ENCODE results near the gene USPL1. TPM values are rescaled to one million over a fixed set of nuclear protein-coding genes. Genes with fewer than 3 reads are reported as not detected.

Gene USPL1
- total and polyA plus RNA-seq, 3 donors from 2014 or later = 36.0 to 52.0 (median 36.4) TPM

GRCh38 chr13:30615481-30615865, 2.2 kb upstream of the USPL1 start:
- intact Hi-C loops (cut with DNase I; ENCODE audit: low total_unique reads) = loop anchor here (10.0 kb wide), 1 partner anchor 151 kb away; the partner anchor contains the start of gene HMGB1
- peaks cover 22% of the 10 kb centered on the region for H3K4me1 ChIP-seq
- 4% methylated on average over 4 of the region's 4 CpGs for WGBS, 2 donors

GRCh38 chr13:30615866-30616541, 1.7 kb upstream of the USPL1 start:
- peaks cover 25% of the 10 kb centered on the region for H3K4me1 ChIP-seq
- intact Hi-C loops (cut with DNase I; ENCODE audit: low total_unique reads) = loop anchor here (10.0 kb wide), 1 partner anchor 151 kb away; the partner anchor contains the start of gene HMGB1
- 0 to 1% methylated on average over 7 of the region's 7 CpGs for WGBS, 2 donors
- no peak for DNase-seq
- H3K9me3 ChIP-seq = no peaks in the 10 kb centered on the region
- peak overlapping the region; percentile 99 to 100 for H3K27ac ChIP-seq
- peak overlapping the region; percentile 90 to 97 for H3K4me3 ChIP-seq
- no peaks in the 10 kb centered on the region for H3K36me3 ChIP-seq (ENCODE audit: low read depth, missing control alignments)
- no peak for TF ChIP-seq POLR2A (IDR thresholded peaks at IDR 0.05)
- TF ChIP-seq CTCF (IDR thresholded peaks at IDR 0.05) = no peak
- H3K27me3 ChIP-seq = no peaks in the 10 kb centered on the region

More at GRCh38 chr13:30615481-30615865, 2.2 kb upstream of the USPL1 start:
- Histone ChIP-seq H3K9me3 (no peaks in the 10 kb centered on the region), H3K4me3 (peak overlapping the region; percentile 90 to 97), H3K27ac (peak overlapping the region; percentile 99 to 100), H3K36me3 (ENCODE audit: low read depth, missing control alignments) (no peaks in the 10 kb centered on the region), H3K27me3 (no peaks in the 10 kb centered on the region)
- DNase-seq = no peak
- TF ChIP-seq CTCF (IDR thresholded peaks at IDR 0.05) (no peak), POLR2A (IDR thresholded peaks at IDR 0.05) (no peak)

DNA sequence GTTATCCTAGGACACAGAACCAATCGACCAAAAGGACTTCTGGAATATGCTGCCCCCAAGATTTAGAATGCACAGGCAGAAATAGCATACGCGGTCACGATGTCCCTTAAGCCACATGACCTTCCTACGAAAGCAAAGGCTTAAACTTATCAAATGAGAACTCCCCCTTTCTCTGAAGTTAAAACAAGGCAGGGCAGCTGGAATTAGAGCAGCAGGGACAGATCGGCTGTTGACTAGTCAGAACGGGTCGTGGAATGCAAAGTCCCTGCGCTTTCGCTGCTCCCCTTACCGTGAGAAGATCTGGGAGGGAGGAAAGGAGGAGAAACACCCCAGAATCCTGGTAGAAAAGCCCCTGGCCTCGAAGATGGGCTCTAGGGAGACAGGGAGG, 799 bp upstream of the USPL1 start:
- Histone ChIP-seq H3K36me3 (ENCODE audit: low read depth, missing control alignments) (no peaks in the 10 kb centered on the region), H3K4me1 (peaks cover 25% of the 10 kb centered on the region), H3K27me3 (no peaks in the 10 kb centered on the region), H3K9me3 (no peaks in the 10 kb centered on the region), H3K4me3 (peak overlapping the region; percentile 90 to 97), H3K27ac (peak overlapping the region; percentile 99 to 100)
- TF ChIP-seq CTCF (IDR thresholded peaks at IDR 0.05) = no peak
- TF ChIP-seq POLR2A (IDR thresholded peaks at IDR 0.05) = peak; percentile 68
- intact Hi-C loops (cut with DNase I; ENCODE audit: low total_unique reads) = loop anchor here (10.0 kb wide), 1 partner anchor 152 kb away; the partner anchor contains the start of gene HMGB1
- peak; percentile 92 for DNase-seq
- WGBS, 2 donors = 0 to 1% methylated on average over 12 of the region's 12 CpGs

DNA sequence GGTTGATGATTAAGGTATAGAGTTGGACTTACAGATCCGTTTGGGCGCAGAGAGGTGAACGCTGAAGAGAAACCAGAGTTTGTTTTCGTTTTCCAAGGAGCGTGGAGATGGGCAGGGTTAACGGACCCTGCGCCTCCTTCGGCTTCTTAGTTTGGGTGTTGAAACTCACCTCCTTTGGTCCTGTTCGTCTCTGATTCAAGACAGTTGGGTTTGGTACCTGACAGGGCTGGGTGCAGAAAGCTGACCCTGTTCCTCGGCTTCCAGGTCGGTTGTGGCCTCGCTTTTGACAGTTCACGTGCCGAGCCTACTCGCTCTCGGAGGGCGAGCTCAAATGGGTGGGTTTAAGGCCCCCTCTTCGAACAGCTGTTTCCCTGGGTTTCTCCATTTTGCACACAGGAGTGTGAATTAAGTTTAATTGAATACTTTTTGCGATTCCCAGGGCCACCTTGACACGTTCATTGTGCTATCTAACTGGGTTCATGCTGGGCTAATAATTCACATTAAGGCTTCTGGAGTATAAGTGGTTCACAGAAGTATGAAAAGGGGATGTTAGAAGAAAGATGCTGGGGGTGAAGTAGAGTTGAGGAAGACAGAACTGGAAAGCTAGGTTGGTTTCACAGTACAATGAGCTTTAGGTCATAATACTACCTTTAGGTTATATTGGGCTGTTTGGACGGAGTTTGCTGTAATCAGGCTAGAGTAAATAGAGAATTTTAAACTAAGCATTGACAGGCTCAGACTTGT, 638 bp downstream of the USPL1 start:
- intact Hi-C loops (cut with DNase I; ENCODE audit: low total_unique reads) = loop anchor here (10.0 kb wide), 1 partner anchor 154 kb away; the partner anchor contains the start of gene HMGB1
- no peaks in the 10 kb centered on the region for H3K9me3 ChIP-seq
- peaks cover 25% of the 10 kb centered on the region for H3K4me1 ChIP-seq
- TF ChIP-seq CTCF (IDR thresholded peaks at IDR 0.05) (no peak), POLR2A (IDR thresholded peaks at IDR 0.05) (no peak)
- WGBS, 2 donors = 1% methylated on average over 21 of the region's 21 CpGs
- peak; percentile 26 for DNase-seq
- peak overlapping the region; percentile 90 to 97 for H3K4me3 ChIP-seq
- H3K36me3 ChIP-seq (ENCODE audit: low read depth, missing control alignments) = no peaks in the 10 kb centered on the region
- H3K27me3 ChIP-seq = no peaks in the 10 kb centered on the region
- peak overlapping the region; percentile 99 to 100 for H3K27ac ChIP-seq

Data from testis (tissue), 3 donors.